Stimulated activated CD4-positive, alpha-beta T cell treated with anti-CD3 and anti-CD28 coated beads, Interleukin-2, amount 100 ng/mL, for 24 hours (primary cell): ENCODE measurements around the gene GRK6.

ENCODE experiments used
- DNase-seq, 2 donors: peaks; one replicate each; pipeline ENCODE4 v3.0.0-alpha.2; 2020

GRK6 gene

GRCh38 chr5:177426566-177427210 is at the start of gene GRK6:
Gene GRK6, plus strand, starts transcription at chr5:177426676. Its CDS starts 170 bp downstream, at chr5:177426846.
- DNase-seq: peak; percentile 66 to 75

- DNase-seq: no peak
These were observed 48.4 kb upstream of the GRK6 start for GRCh38 chr5:177377851-177378776.

- peak in 1 of 2 donors; percentile 46 for DNase-seq
These were observed 47.3 kb upstream of the GRK6 start for GRCh38 chr5:177378884-177379883.

- no peak for DNase-seq
These were observed 45.7 kb upstream of the GRK6 start for GRCh38 chr5:177380805-177381126.

GRCh38 chr5:177382423-177383029 is 44.0 kb upstream of the GRK6 start:
- DNase-seq: no peak

GRCh38 chr5:177383181-177383580 is 43.3 kb upstream of the GRK6 start:
- no peak for DNase-seq

- DNase-seq: no peak
These were observed 42.3 kb upstream of the GRK6 start, which contains the start of gene SLC34A1 for GRCh38 chr5:177384134-177384533. Gene SLC34A1, plus strand, starts transcription at chr5:177384434. Its CDS starts 1,308 bp downstream, at chr5:177385742.

- no peak for DNase-seq
These were observed 40.8 kb upstream of the GRK6 start for GRCh38 chr5:177385720-177386119.

GRCh38 chr5:177386542-177386941 is 39.9 kb upstream of the GRK6 start:
- no peak for DNase-seq

- DNase-seq: no peak
These were observed 39.1 kb upstream of the GRK6 start for GRCh38 chr5:177387405-177387804.

GRCh38 chr5:177388521-177389052 is 37.9 kb upstream of the GRK6 start:
- no peak for DNase-seq

GRCh38 chr5:177389241-177390169 is 37.0 kb upstream of the GRK6 start:
- peak; percentile 49 to 61 for DNase-seq

GRCh38 chr5:177390363-177391300 is 35.8 kb upstream of the GRK6 start:
- peak; percentile 89 for DNase-seq

GRCh38 chr5:177392765-177393164 is 33.7 kb upstream of the GRK6 start:
- no peak for DNase-seq

- DNase-seq: no peak
These were observed 33.2 kb upstream of the GRK6 start for GRCh38 chr5:177393206-177393765.

GRCh38 chr5:177393990-177394389 is 32.5 kb upstream of the GRK6 start:
- DNase-seq: no peak

GRCh38 chr5:177396078-177396477 is 30.4 kb upstream of the GRK6 start:
- no peak for DNase-seq

GRCh38 chr5:177396807-177397206 is 29.7 kb upstream of the GRK6 start:
- DNase-seq: no peak

GRCh38 chr5:177397875-177398390 is 28.5 kb upstream of the GRK6 start:
- DNase-seq: no peak
